Measurements from ENCODE around the gene HTR5A. TPM values are rescaled to one million over a fixed set of nuclear protein-coding genes. Genes with fewer than 3 reads are reported as not detected.

The HTR5A gene
- total and polyA plus RNA-seq, 2 donors (not counting 1 experiment from before 2014, with no cell fraction given) = not detected

DNA sequence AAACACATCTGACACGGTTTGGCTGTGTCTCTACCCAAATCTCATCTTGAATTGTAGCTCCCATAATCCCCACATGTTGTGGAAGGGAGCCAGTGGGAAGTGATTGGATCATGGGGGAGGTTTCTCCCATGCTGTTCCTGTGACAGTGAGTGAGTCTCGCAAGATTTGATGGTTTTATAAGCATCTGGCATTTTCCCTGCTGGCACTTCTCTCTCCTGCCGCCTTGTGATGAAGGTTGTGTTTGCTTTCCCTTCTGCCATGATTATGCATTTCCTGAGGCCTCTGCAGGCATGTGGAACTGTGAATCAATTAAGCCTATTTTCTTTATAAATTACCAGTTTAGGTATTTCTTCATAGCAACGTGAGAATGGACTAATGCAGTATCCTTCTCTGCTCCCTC, 5.9 kb upstream of the HTR5A start:
- TF ChIP-seq EZH2 (IDR thresholded peaks at IDR 0.05; ENCODE audit: borderline replicate concordance, insufficient read depth, low read depth, low read length, poor library complexity, severe bottlenecking) (no peak), CTCF (IDR thresholded peaks at IDR 0.05) (no peak)
- H3K4me1 ChIP-seq (ENCODE audit: control insufficient read depth in 2 of 2, insufficient read depth in 2 of 2, low read length in 2 of 2) = no peaks in the 10 kb centered on the region
- H3K9me3 ChIP-seq (ENCODE audit: control extremely low read depth in 1 of 3, control insufficient read depth in 2 of 3, insufficient read depth in 1 of 3, low read length in 2 of 3) = no peaks in the 10 kb centered on the region
- no peak overlapping the region for H3K4me3 ChIP-seq (ENCODE audit: control extremely low read depth in 1 of 5, extremely low read depth in 1 of 5, insufficient read depth in 1 of 5, low read depth in 2 of 5, low read length in 4 of 5)
- H3K79me2 ChIP-seq (ENCODE audit: control insufficient read depth, insufficient read depth, low read length) = no peaks in the 10 kb centered on the region
- H3K9ac ChIP-seq (ENCODE audit: low read length) = no peak overlapping the region
- no peaks in the 10 kb centered on the region for H4K20me1 ChIP-seq (ENCODE audit: control insufficient read depth, insufficient read depth, low read length, poor library complexity, severe bottlenecking)
- Mint-ChIP-seq H3K27ac (no peak overlapping the region), H3K4me1 (no peaks in the 10 kb centered on the region), H3K27me3 (peaks cover 46% of the 10 kb centered on the region), H3K9me3 (ENCODE audit: insufficient read depth) (no peaks in the 10 kb centered on the region), H3K4me3 (no peak overlapping the region)
- no peak overlapping the region for H3K4me2 ChIP-seq (replicated peaks; ENCODE audit: low read depth, low read length, poor library complexity, severe bottlenecking)
- ChIA-PET CTCF (interaction anchor here (1.0 kb wide), 1 partner anchor 136 kb away, joined by 3 read pairs; no protein-coding TSS in a partner anchor), POLR2A (no interaction called here)
- H3K36me3 ChIP-seq (replicated peaks in 1 of 2; ENCODE audit: control extremely low read depth in 1 of 2, control insufficient read depth in 1 of 2, extremely low read depth in 1 of 2, insufficient read depth in 2 of 2, low read length in 1 of 2) = no peaks in the 10 kb centered on the region
- 100% methylated on average over 1 of the region's 4 CpGs for WGBS (ENCODE audit: insufficient coverage)
- H3K27me3 ChIP-seq (replicated peaks in 1 of 4; ENCODE audit: control extremely low read depth in 1 of 4, control insufficient read depth in 3 of 4, insufficient read depth in 4 of 4, low read length in 3 of 4) = peaks cover 0 to 7% (median 4%) of the 10 kb centered on the region in 4 experiments
- DNase-seq (no peak), ATAC-seq (ENCODE audit: low read depth) (no peak)
- intact Hi-C loops (cut with micrococcal nuclease) = no loop called here
- H3K27ac ChIP-seq (ENCODE audit: low read length in 2 of 2) = no peak overlapping the region
- H2AFZ ChIP-seq (ENCODE audit: insufficient read depth, low read depth, low read length, poor library complexity, severe bottlenecking) = no peak overlapping the region

GRCh38 chr7:155066417-155066950, 3.6 kb upstream of the HTR5A start:
- peaks cover 0 to 17% (median 0%) of the 10 kb centered on the region in 3 donors for H3K9me3 ChIP-seq (ENCODE audit: control extremely low read depth in 1 of 3, control insufficient read depth in 2 of 3, insufficient read depth in 1 of 3, low read length in 2 of 3)
- H3K36me3 ChIP-seq (replicated peaks in 1 of 2; ENCODE audit: control extremely low read depth in 1 of 2, control insufficient read depth in 1 of 2, extremely low read depth in 1 of 2, insufficient read depth in 2 of 2, low read length in 1 of 2) = no peaks in the 10 kb centered on the region
- no peak for DNase-seq
- H3K4me3 ChIP-seq (ENCODE audit: control extremely low read depth in 1 of 5, extremely low read depth in 1 of 5, insufficient read depth in 1 of 5, low read depth in 2 of 5, low read length in 4 of 5) = no peak overlapping the region
- intact Hi-C loops (cut with micrococcal nuclease) = no loop called here
- no peak overlapping the region for H3K9ac ChIP-seq (ENCODE audit: low read length)
- no peaks in the 10 kb centered on the region for H4K20me1 ChIP-seq (ENCODE audit: control insufficient read depth, insufficient read depth, low read length, poor library complexity, severe bottlenecking)
- Mint-ChIP-seq H3K27me3 (peaks cover 41% of the 10 kb centered on the region), H3K27ac (no peak overlapping the region), H3K4me3 (no peak overlapping the region), H3K9me3 (ENCODE audit: insufficient read depth) (no peaks in the 10 kb centered on the region), H3K4me1 (no peaks in the 10 kb centered on the region)
- no peaks in the 10 kb centered on the region for H3K4me1 ChIP-seq (ENCODE audit: control insufficient read depth in 2 of 2, insufficient read depth in 2 of 2, low read length in 2 of 2)
- no peak for TF ChIP-seq CTCF (IDR thresholded peaks at IDR 0.05)
- no peak for TF ChIP-seq EZH2 (IDR thresholded peaks at IDR 0.05; ENCODE audit: borderline replicate concordance, insufficient read depth, low read depth, low read length, poor library complexity, severe bottlenecking)
- peaks cover 0 to 24% (median 17%) of the 10 kb centered on the region in 4 experiments for H3K27me3 ChIP-seq (replicated peaks in 1 of 4; ENCODE audit: control extremely low read depth in 1 of 4, control insufficient read depth in 3 of 4, insufficient read depth in 4 of 4, low read length in 3 of 4)
- no peak overlapping the region for H3K27ac ChIP-seq (ENCODE audit: low read length in 2 of 2)
- CTCF ChIA-PET = no interaction called here
- H3K4me2 ChIP-seq (replicated peaks; ENCODE audit: low read depth, low read length, poor library complexity, severe bottlenecking) = no peak overlapping the region
- POLR2A ChIA-PET = no interaction called here
- H3K79me2 ChIP-seq (ENCODE audit: control insufficient read depth, insufficient read depth, low read length) = no peaks in the 10 kb centered on the region
- ATAC-seq (ENCODE audit: low read depth) = no peak
- H2AFZ ChIP-seq (ENCODE audit: insufficient read depth, low read depth, low read length, poor library complexity, severe bottlenecking) = no peak overlapping the region
- 88% methylated on average over 3 of the region's 7 CpGs for WGBS (ENCODE audit: insufficient coverage)
